Stomach (tissue), 4 donors: Measurements from ENCODE around the gene MAGI1.

Source experiments
- CTCF ChIP-seq, 7 experiments: fragments of 450-650 bp in 4 of 7; fragments of 200-600 bp in 3 of 7; sonication (generic) in 3 of 7; IDR thresholded peaks; one replicate each; pipeline ENCODE4 v1.5.1; 2016 to 2019; ENCODE audit warnings: antibody characterized with exemption in 7 of 7, control low read depth in 2 of 7, mild to moderate bottlenecking in 1 of 7
- EP300 ChIP-seq: sonication (generic); formaldehyde crosslinking; IDR thresholded peaks from one replicate; pipeline ENCODE4 v1.6.1; 2017; ENCODE audit warnings: antibody characterized with exemption

GRCh38 chr3:65617209-65617608 lies 421.5 kb downstream of the MAGI1 start:
- no peak for TF ChIP-seq CTCF (IDR thresholded peaks at IDR 0.05)
- TF ChIP-seq EP300: no peak
